Astrocyte of the cerebellum (primary cell): Measurements from ENCODE around the gene TMED10.
"Not testable (repeated sequence)": the region's sequence is repeated elsewhere in the genome, so short reads cannot be mapped to it uniquely, and the experiment has no call there.

Experiments used
- DNase-seq: peaks from one replicate; pipeline ENCODE4 v3.0.0-alpha.2; 2011; ENCODE audit warnings: low read depth
- H3K4me3 ChIP-seq: 2 replicates; pipeline ENCODE4 v1.5.1; 2011; ENCODE audit warnings: mild to moderate bottlenecking, low read depth, low read length, moderate library complexity
- in situ Hi-C: cut with HindIII; loops from 2 replicates; pipeline ENCODE4 v1.10.0; 2017; ENCODE audit warnings: low sequenced_read_pairs
- TF ChIP-seq, protein P1 (sequence below): IDR thresholded peaks from 2 replicates; pipeline ENCODE4 v1.5.1; 2012; ENCODE audit warnings: low read length, low read depth, moderate library complexity, mild to moderate bottlenecking; ENCODE audit errors: missing control alignments

Gene TMED10

DNA sequence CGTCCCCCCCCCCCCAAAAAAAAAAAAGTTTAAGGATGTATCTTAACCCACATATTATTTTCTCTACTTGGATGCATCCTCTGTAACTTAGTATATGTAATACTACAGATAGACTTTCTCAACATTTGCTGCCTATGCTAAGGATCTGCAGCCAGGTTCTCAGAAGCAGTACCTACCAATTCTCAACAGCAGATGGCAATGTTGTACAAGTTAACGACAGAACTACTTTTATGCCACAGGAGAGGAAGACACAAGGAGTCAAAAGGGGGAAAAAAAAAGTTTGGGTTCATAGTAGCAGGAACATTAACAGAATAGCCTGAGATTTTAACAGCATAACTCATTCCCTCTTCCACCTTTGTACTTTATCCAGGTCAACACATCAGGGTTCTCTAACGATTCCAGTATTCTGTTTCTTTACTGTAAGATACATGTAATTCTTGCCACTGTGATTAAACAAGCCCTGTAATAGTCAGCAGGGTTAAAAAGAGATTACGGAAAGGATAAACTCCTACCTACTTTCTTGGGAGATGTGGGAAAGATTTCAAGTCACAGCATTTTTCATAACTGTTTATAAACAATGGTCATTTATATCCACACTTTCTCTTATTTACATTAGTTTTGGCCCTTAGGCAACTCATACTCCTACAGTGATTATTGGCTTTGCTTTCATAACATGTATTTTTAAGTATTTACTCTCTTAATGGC is 43.9 kb downstream of the TMED10 start:
- TF ChIP-seq, protein P1, sequence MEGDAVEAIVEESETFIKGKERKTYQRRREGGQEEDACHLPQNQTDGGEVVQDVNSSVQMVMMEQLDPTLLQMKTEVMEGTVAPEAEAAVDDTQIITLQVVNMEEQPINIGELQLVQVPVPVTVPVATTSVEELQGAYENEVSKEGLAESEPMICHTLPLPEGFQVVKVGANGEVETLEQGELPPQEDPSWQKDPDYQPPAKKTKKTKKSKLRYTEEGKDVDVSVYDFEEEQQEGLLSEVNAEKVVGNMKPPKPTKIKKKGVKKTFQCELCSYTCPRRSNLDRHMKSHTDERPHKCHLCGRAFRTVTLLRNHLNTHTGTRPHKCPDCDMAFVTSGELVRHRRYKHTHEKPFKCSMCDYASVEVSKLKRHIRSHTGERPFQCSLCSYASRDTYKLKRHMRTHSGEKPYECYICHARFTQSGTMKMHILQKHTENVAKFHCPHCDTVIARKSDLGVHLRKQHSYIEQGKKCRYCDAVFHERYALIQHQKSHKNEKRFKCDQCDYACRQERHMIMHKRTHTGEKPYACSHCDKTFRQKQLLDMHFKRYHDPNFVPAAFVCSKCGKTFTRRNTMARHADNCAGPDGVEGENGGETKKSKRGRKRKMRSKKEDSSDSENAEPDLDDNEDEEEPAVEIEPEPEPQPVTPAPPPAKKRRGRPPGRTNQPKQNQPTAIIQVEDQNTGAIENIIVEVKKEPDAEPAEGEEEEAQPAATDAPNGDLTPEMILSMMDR, result peak; percentile 64
- no peak overlapping the region for H3K4me3 ChIP-seq
- peak; percentile 68 for DNase-seq
- in situ Hi-C loops, result loop anchor here (25.0 kb wide), 1 partner anchor 355 kb away; no protein-coding TSS in a partner anchor

GRCh38 chr14:75128596-75128990 is 47.8 kb downstream of the TMED10 start:
- TF ChIP-seq, protein P1, result no peak
- no peak for DNase-seq
- no peak overlapping the region for H3K4me3 ChIP-seq
- in situ Hi-C loops, result loop anchor here (25.0 kb wide), 1 partner anchor 359 kb away; no protein-coding TSS in a partner anchor

GRCh38 chr14:75127903-75128595 is 48.4 kb downstream of the TMED10 start:
- H3K4me3 ChIP-seq, result no peak overlapping the region
- TF ChIP-seq, protein P1, result no peak
- in situ Hi-C loops, result loop anchor here (25.0 kb wide), 1 partner anchor 359 kb away; no protein-coding TSS in a partner anchor
- no peak for DNase-seq

- peak overlapping the region; percentile 58 for H3K4me3 ChIP-seq
- in situ Hi-C loops, result loop anchor here (25.0 kb wide), 1 partner anchor 360 kb away; no protein-coding TSS in a partner anchor
- DNase-seq, result not testable (repeated sequence)
These were observed 49.0 kb downstream of the TMED10 start for GRCh38 chr14:75127474-75127820.

DNA sequence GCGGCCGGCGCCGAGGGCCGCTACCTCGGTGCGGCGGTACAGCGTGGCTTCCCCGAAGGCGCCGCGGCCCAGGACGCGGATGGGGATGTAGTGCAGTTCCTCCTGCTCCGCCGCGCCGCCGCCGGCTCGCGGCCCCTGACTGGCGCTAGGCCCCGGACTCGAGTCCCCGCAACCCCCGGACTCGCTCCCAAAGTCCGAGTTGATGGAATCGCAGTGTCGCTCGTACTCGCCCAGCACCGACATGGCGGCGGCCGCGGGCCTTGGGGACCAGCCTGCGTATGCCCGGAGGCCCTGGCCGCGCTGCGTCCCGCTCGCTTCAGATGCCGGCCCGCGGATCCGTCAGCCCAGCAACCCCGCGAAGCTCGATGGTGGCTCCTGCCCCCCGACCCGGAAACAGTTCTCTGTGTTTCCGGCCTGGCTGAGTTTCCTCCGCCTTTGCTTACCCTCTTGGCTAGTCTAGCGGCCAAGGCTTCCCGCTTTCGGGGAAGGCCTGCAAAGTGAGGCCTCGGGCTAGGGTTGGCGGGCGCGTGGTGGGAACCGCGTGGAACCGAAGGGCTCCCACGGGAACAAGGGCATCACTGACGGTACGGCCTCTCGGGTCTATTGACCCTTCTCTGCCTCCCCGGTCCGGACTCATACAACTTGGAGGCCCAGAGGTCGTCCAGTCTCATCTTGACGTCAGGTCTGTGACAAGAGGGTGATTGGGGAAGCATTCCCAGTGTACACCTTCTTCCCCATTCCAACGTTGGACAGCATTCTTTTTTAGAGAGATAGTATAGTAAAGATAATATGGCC is 49.5 kb downstream of the TMED10 start, which contains the start of gene NEK9:
Gene NEK9, minus strand, starts transcription at position 370 of the 795 bp plus-strand sequence. Its CDS starts 127 bp downstream, at position 243.
- TF ChIP-seq, protein P1, result no peak
- in situ Hi-C loops, result loop anchor here (25.0 kb wide), 1 partner anchor 360 kb away; no protein-coding TSS in a partner anchor
- DNase-seq, result no peak
- peak within 1 kb of the TSS; percentile 58 for H3K4me3 ChIP-seq

DNA sequence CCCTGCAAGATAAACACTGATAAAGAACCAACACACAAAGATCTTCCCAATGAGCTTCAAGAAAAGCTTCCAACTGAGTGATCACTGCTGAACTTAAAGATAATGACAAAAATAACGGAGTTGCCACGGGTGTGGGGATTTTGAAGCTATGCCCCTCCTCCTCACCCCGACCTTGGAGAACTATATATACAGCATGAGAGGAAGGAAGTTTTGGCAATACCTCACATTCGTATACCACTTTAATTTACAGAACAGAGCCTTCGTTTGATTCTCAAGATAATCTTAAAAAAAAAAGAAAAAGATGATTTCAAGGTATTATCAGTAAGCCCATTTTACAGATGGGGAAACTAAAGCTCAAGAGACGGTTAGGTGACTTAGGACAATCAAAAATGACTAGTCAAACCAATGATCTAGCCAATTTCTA is 50.3 kb downstream of the TMED10 start:
- in situ Hi-C loops, result loop anchor here (25.0 kb wide), 1 partner anchor 361 kb away; no protein-coding TSS in a partner anchor
- no peak for DNase-seq

More for the DNA sequence above, 50.3 kb downstream of the TMED10 start:
- H3K4me3 ChIP-seq, result peak overlapping the region; percentile 58
- TF ChIP-seq, protein P1, result no peak
